ENCODE results near the gene RIBC2. TPM values are rescaled to one million over a fixed set of nuclear protein-coding genes. Genes with fewer than 3 reads are reported as not detected.
"Not testable (repeated sequence)": the region's sequence is repeated elsewhere in the genome, so short reads cannot be mapped to it uniquely, and the experiment has no call there.

RIBC2 gene
- total RNA-seq (2012; rRNA removed): 0.22 TPM in 1 of 2 replicates, not detected in the other

DNA sequence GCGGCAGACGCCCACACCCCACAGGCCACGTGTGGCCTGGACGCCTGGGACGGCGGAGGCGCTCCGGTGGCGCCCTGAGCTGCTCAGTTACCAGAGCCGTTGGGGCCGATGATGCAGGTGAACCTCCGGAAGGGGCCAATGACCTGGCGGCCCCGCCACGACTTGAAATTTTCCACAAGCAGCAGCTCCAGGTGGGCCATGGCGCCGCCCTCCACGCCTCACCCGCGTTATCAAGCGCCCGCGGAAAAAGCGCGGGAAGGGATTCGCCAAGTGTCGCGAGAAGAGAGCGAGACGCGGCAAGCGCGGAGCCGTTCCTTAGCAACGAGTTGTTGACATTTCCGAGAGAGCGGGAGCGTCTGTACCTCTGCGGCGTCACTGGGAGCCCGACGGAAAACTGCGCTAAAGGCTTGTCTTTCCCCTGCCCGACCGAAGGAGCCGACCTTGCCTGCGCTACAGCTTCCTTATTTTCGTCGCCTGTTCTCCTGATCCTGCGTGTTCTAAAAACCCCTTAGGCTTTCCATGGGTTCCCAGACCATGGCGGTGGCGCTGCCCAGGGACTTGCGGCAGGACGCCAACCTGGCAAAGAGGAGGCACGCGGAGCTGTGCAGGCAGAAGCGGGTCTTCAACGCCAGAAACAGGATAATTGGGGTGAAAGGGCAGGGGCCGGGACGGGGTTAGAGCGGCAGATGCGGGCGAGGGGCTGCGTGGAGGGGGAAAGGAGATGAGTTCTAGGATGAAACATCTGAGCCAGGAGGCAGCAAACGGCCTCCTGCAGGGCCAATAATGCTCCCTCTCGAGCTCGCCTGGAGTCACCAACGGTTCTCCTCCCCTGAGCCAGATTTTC lies at the start of gene RIBC2, which contains the start of gene SMC1B:
TSS of gene RIBC2 (plus strand) at position 326 of the 844 bp plus-strand sequence. CDS start at position 520, 194 bp downstream.
TSS of gene SMC1B (minus strand) at position 232 of the 844 bp plus-strand sequence. CDS start at position 200, 32 bp downstream.
- no peaks in the 10 kb centered on the region for H3K36me3 ChIP-seq (ENCODE audit: insufficient read depth, low read length)
- H3K4me2 ChIP-seq (ENCODE audit: low read length): peak within 1 kb of the TSS; percentile 83
- peaks cover 9% of the 10 kb centered on the region for H3K4me1 ChIP-seq (ENCODE audit: control insufficient read depth, insufficient read depth, low read length)
- H3K9me3 ChIP-seq (replicated peaks; ENCODE audit: low read length): no peaks in the 10 kb centered on the region
- H3K9ac ChIP-seq (ENCODE audit: low read depth, low read length): peak within 1 kb of the TSS; percentile 71
- peak within 1 kb of the TSS; percentile 63 for H3K4me3 ChIP-seq (ENCODE audit: low read length)
- H3K27me3 ChIP-seq (ENCODE audit: control insufficient read depth, insufficient read depth, low read length): peaks cover 5% of the 10 kb centered on the region

DNA sequence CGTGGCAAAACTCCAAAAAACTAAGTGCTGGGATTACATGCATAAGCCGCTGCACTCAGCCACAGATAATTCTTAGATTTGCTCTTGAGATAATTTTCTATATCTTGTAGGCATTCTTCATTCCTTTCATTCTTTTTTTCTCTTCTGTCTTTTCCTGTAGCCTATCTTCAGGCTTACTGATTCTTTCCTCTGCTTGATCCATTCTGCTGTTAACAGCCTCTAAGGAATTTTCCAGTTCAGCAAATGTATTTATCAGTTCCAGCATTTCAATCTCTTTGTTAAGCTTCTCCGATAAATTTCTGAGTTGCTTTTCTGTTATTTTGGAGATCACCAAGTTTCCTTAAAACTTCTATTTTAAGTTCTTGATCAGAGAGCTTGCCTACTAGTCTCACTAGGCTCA lies 46.8 kb upstream of the RIBC2 start:
- no peaks in the 10 kb centered on the region for H3K4me1 ChIP-seq (ENCODE audit: control insufficient read depth, insufficient read depth, low read length)
- no peak overlapping the region for H3K4me2 ChIP-seq (ENCODE audit: low read length)
- H3K9ac ChIP-seq (ENCODE audit: low read depth, low read length): no peak overlapping the region
- peaks cover 18% of the 10 kb centered on the region for H3K27me3 ChIP-seq (ENCODE audit: control insufficient read depth, insufficient read depth, low read length)
- H3K4me3 ChIP-seq (ENCODE audit: low read length): no peak overlapping the region
- H3K9me3 ChIP-seq (replicated peaks; ENCODE audit: low read length): peaks cover 7% of the 10 kb centered on the region
- no peaks in the 10 kb centered on the region for H3K36me3 ChIP-seq (ENCODE audit: insufficient read depth, low read length)

DNA sequence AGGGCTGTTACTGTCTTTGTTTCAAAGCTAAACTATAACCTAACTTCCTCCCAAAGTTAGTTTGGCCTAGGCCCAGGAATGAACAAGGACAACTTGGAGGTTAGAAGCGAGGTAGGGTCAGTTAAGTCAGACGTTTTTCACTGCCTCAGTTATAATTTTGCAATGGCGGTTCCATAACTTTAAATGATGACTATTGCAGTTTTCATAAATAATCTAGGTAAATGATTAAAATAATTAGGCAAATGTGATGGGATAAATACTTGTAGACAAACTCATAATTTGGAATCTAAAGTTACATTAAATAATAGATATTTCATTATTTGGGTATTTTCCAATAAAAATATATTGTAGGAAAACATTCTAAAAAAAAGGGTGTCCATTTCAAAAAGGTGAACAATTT lies 39.9 kb upstream of the RIBC2 start:
- H3K9ac ChIP-seq (ENCODE audit: low read depth, low read length); H3K4me2 ChIP-seq (ENCODE audit: low read length); H3K4me1 ChIP-seq (ENCODE audit: control insufficient read depth, insufficient read depth, low read length); H3K9me3 ChIP-seq (replicated peaks; ENCODE audit: low read length); H3K36me3 ChIP-seq (ENCODE audit: insufficient read depth, low read length); H3K4me3 ChIP-seq (ENCODE audit: low read length): not testable (repeated sequence)
- H3K27me3 ChIP-seq (ENCODE audit: control insufficient read depth, insufficient read depth, low read length): peaks cover 30% of the 10 kb centered on the region

- no peaks in the 10 kb centered on the region for H3K36me3 ChIP-seq (ENCODE audit: insufficient read depth, low read length)
- H3K9me3 ChIP-seq (replicated peaks; ENCODE audit: low read length): no peaks in the 10 kb centered on the region
- H3K4me3 ChIP-seq (ENCODE audit: low read length): no peak overlapping the region
- no peak overlapping the region for H3K4me2 ChIP-seq (ENCODE audit: low read length)
- H3K9ac ChIP-seq (ENCODE audit: low read depth, low read length): no peak overlapping the region
- H3K27me3 ChIP-seq (ENCODE audit: control insufficient read depth, insufficient read depth, low read length): peaks cover 27% of the 10 kb centered on the region
- no peaks in the 10 kb centered on the region for H3K4me1 ChIP-seq (ENCODE audit: control insufficient read depth, insufficient read depth, low read length)
These were observed 37.5 kb upstream of the RIBC2 start for GRCh38 chr22:45376009-45376408.

DNA sequence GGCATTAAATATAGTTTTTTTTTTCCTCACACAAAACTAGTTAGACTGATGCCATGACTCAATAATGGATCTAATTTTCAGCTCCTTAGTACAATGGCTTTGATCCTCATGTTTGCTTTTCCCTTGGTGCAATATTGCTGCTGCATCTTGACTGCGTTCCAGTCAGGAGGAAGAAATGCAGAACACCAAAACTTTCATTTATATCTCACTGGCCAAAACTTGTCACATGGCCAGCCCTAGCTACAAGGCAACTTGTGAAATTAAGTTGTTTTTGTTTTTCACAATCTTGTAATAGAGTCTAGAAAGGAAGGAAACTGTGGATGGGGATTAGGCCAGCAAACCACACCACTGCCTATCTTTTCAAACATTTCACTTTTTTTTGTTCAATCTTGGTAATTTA lies 36.8 kb upstream of the RIBC2 start:
- Histone ChIP-seq H3K9me3 (replicated peaks; ENCODE audit: low read length) (no peaks in the 10 kb centered on the region), H3K36me3 (ENCODE audit: insufficient read depth, low read length) (no peaks in the 10 kb centered on the region), H3K4me1 (ENCODE audit: control insufficient read depth, insufficient read depth, low read length) (no peaks in the 10 kb centered on the region), H3K27me3 (ENCODE audit: control insufficient read depth, insufficient read depth, low read length) (peaks cover 24% of the 10 kb centered on the region), H3K4me2 (ENCODE audit: low read length) (no peak overlapping the region), H3K9ac (ENCODE audit: low read depth, low read length) (no peak overlapping the region), H3K4me3 (ENCODE audit: low read length) (no peak overlapping the region)

DNA sequence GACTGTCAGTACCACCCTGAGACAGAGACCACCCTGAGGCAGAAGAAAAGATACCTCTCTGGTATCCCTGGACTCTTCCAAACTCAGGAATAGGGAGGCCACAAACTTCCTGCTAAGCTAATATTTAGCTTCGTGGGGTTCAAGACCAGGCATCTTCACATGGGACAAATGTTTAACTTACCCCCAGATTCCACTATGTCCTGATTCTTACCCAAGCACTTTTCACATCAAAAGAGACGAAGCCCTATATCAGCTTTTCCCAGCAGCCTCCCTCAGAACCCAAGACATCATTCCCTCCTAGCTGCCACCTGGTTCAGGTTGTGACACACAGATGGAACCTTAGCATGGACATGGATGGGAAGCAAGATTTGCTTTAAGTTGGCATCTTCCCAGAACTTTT lies 32.1 kb upstream of the RIBC2 start:
- Histone ChIP-seq H3K9ac (ENCODE audit: low read depth, low read length) (no peak overlapping the region), H3K36me3 (ENCODE audit: insufficient read depth, low read length) (no peaks in the 10 kb centered on the region), H3K4me3 (ENCODE audit: low read length) (no peak overlapping the region), H3K4me1 (ENCODE audit: control insufficient read depth, insufficient read depth, low read length) (no peaks in the 10 kb centered on the region), H3K9me3 (replicated peaks; ENCODE audit: low read length) (no peaks in the 10 kb centered on the region), H3K4me2 (ENCODE audit: low read length) (no peak overlapping the region), H3K27me3 (ENCODE audit: control insufficient read depth, insufficient read depth, low read length) (peaks cover 21% of the 10 kb centered on the region)

GRCh38 chr22:45389546-45389945 lies 23.9 kb upstream of the RIBC2 start:
- H3K9me3 ChIP-seq (replicated peaks; ENCODE audit: low read length): no peaks in the 10 kb centered on the region
- no peaks in the 10 kb centered on the region for H3K36me3 ChIP-seq (ENCODE audit: insufficient read depth, low read length)
- H3K27me3 ChIP-seq (ENCODE audit: control insufficient read depth, insufficient read depth, low read length): peaks cover 38% of the 10 kb centered on the region
- no peaks in the 10 kb centered on the region for H3K4me1 ChIP-seq (ENCODE audit: control insufficient read depth, insufficient read depth, low read length)
- no peak overlapping the region for H3K4me2 ChIP-seq (ENCODE audit: low read length)
- no peak overlapping the region for H3K9ac ChIP-seq (ENCODE audit: low read depth, low read length)
- no peak overlapping the region for H3K4me3 ChIP-seq (ENCODE audit: low read length)

GRCh38 chr22:45397806-45398205 lies 15.7 kb upstream of the RIBC2 start:
- H3K27me3 ChIP-seq (ENCODE audit: control insufficient read depth, insufficient read depth, low read length): peaks cover 56% of the 10 kb centered on the region
- H3K36me3 ChIP-seq (ENCODE audit: insufficient read depth, low read length): no peaks in the 10 kb centered on the region
- H3K4me2 ChIP-seq (ENCODE audit: low read length): no peak overlapping the region
- no peaks in the 10 kb centered on the region for H3K4me1 ChIP-seq (ENCODE audit: control insufficient read depth, insufficient read depth, low read length)
- H3K9ac ChIP-seq (ENCODE audit: low read depth, low read length): no peak overlapping the region
- no peaks in the 10 kb centered on the region for H3K9me3 ChIP-seq (replicated peaks; ENCODE audit: low read length)
- no peak overlapping the region for H3K4me3 ChIP-seq (ENCODE audit: low read length)

DNA sequence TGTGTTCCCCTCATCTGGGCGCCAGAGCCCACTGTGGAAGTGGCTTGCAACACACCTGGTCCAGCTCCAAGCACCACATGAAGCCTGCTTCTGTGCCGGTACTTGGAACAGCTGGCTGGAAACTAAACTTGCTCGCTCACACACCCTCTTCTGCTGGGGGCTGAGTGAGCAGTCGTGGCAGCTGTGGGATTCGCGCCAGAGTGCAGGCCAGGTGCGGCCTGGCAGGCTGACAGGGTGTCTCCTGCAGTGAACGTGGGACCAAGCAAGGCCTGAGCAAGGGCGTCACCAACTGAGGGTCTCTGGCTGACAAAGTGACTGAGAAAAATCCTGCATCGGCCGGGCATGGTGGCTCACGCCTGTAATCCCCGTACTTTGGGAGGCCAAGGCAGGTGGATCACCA lies 15.3 kb upstream of the RIBC2 start:
- H3K4me1 ChIP-seq (ENCODE audit: control insufficient read depth, insufficient read depth, low read length): no peaks in the 10 kb centered on the region
- no peak overlapping the region for H3K4me3 ChIP-seq (ENCODE audit: low read length)
- no peak overlapping the region for H3K4me2 ChIP-seq (ENCODE audit: low read length)
- H3K9ac ChIP-seq (ENCODE audit: low read depth, low read length): no peak overlapping the region
- peaks cover 61% of the 10 kb centered on the region for H3K27me3 ChIP-seq (ENCODE audit: control insufficient read depth, insufficient read depth, low read length)
- H3K9me3 ChIP-seq (replicated peaks; ENCODE audit: low read length): no peaks in the 10 kb centered on the region
- no peaks in the 10 kb centered on the region for H3K36me3 ChIP-seq (ENCODE audit: insufficient read depth, low read length)

DNA sequence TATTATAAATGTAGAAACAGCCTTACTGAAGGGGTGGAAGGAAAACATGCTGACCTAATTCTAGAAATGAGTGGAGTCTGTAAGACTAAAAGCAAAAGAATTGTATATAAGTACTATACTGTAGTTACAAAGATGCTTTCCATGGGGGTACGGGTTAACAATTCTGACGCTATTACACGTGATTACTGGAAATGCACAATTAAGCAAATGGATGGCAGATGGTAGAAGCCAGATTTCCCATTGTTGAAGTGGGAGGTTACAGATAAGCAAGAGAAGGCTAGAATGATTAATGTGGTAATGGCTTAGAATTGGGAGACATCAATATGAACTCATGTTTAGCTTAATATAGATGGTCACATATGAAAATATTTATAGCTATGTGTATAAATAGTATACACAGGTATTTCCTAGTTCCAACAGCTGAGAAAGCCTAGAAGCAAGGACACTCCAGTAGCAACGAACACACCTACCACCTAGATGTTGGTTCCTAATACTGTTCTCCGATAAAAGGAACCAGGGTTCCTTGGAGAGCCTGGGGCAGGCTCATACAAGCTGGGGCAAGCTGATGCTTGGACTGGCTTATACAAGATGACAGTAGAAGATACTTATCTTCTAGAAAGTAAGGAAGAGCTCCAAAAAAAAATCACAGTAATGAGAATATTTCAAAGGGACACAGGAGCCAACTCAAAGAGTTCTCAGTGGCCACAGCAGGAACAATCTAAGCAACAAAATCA lies 13.6 kb upstream of the RIBC2 start:
- no peaks in the 10 kb centered on the region for H3K36me3 ChIP-seq (ENCODE audit: insufficient read depth, low read length)
- H3K9ac ChIP-seq (ENCODE audit: low read depth, low read length): no peak overlapping the region
- H3K27me3 ChIP-seq (ENCODE audit: control insufficient read depth, insufficient read depth, low read length): peaks cover 61% of the 10 kb centered on the region
- no peak overlapping the region for H3K4me2 ChIP-seq (ENCODE audit: low read length)
- no peaks in the 10 kb centered on the region for H3K9me3 ChIP-seq (replicated peaks; ENCODE audit: low read length)
- H3K4me1 ChIP-seq (ENCODE audit: control insufficient read depth, insufficient read depth, low read length): no peaks in the 10 kb centered on the region
- H3K4me3 ChIP-seq (ENCODE audit: low read length): no peak overlapping the region

GRCh38 chr22:45402466-45402985 lies 11.0 kb upstream of the RIBC2 start:
- H3K9me3 ChIP-seq (replicated peaks; ENCODE audit: low read length): no peaks in the 10 kb centered on the region

More at GRCh38 chr22:45402466-45402985, 11.0 kb upstream of the RIBC2 start:
- no peaks in the 10 kb centered on the region for H3K4me1 ChIP-seq (ENCODE audit: control insufficient read depth, insufficient read depth, low read length)
- no peak overlapping the region for H3K4me3 ChIP-seq (ENCODE audit: low read length)
- H3K36me3 ChIP-seq (ENCODE audit: insufficient read depth, low read length): no peaks in the 10 kb centered on the region
- H3K4me2 ChIP-seq (ENCODE audit: low read length): no peak overlapping the region
- H3K9ac ChIP-seq (ENCODE audit: low read depth, low read length): no peak overlapping the region
- H3K27me3 ChIP-seq (ENCODE audit: control insufficient read depth, insufficient read depth, low read length): peaks cover 52% of the 10 kb centered on the region

Data from skeletal muscle satellite cell (primary cell).